ENCODE results near the gene USP53.

USP53 gene

DNA sequence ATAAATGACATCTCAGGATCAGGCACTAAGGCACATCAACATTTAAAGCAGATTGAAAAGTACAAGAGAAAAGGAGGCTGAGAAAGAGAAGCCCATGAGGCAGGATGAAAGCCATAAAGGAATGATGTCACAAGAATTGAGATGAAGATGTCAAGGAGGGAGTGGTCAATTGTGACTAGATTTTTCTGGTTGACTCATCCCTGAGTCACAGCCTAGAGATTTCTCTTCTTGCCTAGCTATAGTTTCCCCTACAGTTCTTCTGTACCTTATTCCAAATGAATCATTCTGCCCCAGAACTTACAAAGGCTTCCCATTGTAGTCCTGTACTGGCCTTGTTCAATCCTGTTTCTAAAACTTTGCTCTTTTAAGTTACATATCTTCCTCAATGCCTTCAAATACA lies 3.4 kb upstream of the USP53 start (continued):
- no peak for TF ChIP-seq GLIS2 (tag by site-specific recombination; IDR thresholded peaks at IDR 0.05)
- TF ChIP-seq ZNF157 (tag by site-specific recombination; IDR thresholded peaks at IDR 0.05) = no peak
- no peak for TF ChIP-seq GLIS1 (tag by site-specific recombination; IDR thresholded peaks at IDR 0.05)
- no peak for TF ChIP-seq ZBTB20 (tag by site-specific recombination; IDR thresholded peaks at IDR 0.05)
- peak; percentile 67 for TF ChIP-seq ATF2 (tag by site-specific recombination; IDR thresholded peaks at IDR 0.05; ENCODE audit: low read depth)

- no peaks in the 10 kb centered on the region for H3K36me3 ChIP-seq (ENCODE audit: control insufficient read depth in 2 of 2, insufficient read depth in 1 of 2, low read length in 2 of 2)
- H3K4me3 ChIP-seq (ENCODE audit: low read depth, low read length) = no peak overlapping the region
- CTCF ChIA-PET = interaction anchor here (0.6 kb wide), 2 partner anchors 37 to 169 kb away, joined by 3 to 4 read pairs; no protein-coding TSS in a partner anchor
- H3K9me3 ChIP-seq (ENCODE audit: control insufficient read depth, insufficient read depth, low read depth, low read length) = no peaks in the 10 kb centered on the region
- no peak overlapping the region for H3K27ac ChIP-seq (ENCODE audit: extremely low read depth, low read depth, low read length)
- no peaks in the 10 kb centered on the region for H3K4me1 ChIP-seq (ENCODE audit: control insufficient read depth, insufficient read depth, low read length)
- POLR2A ChIA-PET = no interaction called here
- TF ChIP-seq ZNF174 (tag by site-specific recombination; IDR thresholded peaks at IDR 0.05) (no peak), ZBTB10 (tag by site-specific recombination; IDR thresholded peaks at IDR 0.05) (no peak), ZBTB20 (tag by site-specific recombination; IDR thresholded peaks at IDR 0.05) (no peak), ZNF518A (tag by site-specific recombination; conservative IDR thresholded peaks at IDR 0.05; ENCODE audit: low read depth) (no peak), ZNF670 (tag by site-specific recombination; IDR thresholded peaks at IDR 0.05; ENCODE audit: low read depth) (no peak), ZNF19 (tag by site-specific recombination; IDR thresholded peaks at IDR 0.05; ENCODE audit: low read depth) (no peak), ZBTB8A (tag by site-specific recombination; IDR thresholded peaks at IDR 0.05) (no peak), TCF7L2 (IDR thresholded peaks at IDR 0.05; ENCODE audit: borderline replicate concordance, low read depth, low read length) (no peak), HIC1 (tag by site-specific recombination; IDR thresholded peaks at IDR 0.05) (no peak), ZNF677 (tag by site-specific recombination; IDR thresholded peaks at IDR 0.05) (no peak)
- TF ChIP-seq, protein P1, sequence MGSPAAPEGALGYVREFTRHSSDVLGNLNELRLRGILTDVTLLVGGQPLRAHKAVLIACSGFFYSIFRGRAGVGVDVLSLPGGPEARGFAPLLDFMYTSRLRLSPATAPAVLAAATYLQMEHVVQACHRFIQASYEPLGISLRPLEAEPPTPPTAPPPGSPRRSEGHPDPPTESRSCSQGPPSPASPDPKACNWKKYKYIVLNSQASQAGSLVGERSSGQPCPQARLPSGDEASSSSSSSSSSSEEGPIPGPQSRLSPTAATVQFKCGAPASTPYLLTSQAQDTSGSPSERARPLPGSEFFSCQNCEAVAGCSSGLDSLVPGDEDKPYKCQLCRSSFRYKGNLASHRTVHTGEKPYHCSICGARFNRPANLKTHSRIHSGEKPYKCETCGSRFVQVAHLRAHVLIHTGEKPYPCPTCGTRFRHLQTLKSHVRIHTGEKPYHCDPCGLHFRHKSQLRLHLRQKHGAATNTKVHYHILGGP (tag by site-specific recombination; IDR thresholded peaks at IDR 0.05) = no peak
- TF ChIP-seq, protein P2, sequence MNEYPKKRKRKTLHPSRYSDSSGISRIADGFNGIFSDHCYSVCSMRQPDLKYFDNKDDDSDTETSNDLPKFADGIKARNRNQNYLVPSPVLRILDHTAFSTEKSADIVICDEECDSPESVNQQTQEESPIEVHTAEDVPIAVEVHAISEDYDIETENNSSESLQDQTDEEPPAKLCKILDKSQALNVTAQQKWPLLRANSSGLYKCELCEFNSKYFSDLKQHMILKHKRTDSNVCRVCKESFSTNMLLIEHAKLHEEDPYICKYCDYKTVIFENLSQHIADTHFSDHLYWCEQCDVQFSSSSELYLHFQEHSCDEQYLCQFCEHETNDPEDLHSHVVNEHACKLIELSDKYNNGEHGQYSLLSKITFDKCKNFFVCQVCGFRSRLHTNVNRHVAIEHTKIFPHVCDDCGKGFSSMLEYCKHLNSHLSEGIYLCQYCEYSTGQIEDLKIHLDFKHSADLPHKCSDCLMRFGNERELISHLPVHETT (tag by site-specific recombination; IDR thresholded peaks at IDR 0.05) = no peak
These were observed 2.9 kb upstream of the USP53 start for GRCh38 chr4:119209586-119209985.
